Measurements from ENCODE around the gene MID1IP1.

DNA sequence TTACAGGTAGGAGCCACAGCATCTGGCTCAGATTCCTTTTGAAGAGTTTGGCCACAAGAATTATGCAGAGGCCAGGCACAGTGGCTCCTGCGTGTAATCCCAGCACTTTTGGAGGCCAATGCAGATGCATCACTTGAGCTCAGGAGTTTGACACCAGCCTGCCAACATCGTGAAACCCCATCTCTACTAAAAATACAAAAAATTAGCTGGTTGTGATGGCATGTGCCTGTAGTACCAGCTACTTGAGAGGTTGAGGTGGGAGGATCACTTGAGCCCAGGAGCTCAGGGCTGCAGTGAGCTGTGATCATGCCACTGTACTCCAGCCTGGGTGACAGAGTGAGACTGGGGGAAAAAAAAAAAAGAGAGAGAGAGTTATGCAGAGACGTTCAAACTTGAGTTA, 53.0 kb downstream of the MID1IP1 start:
- no peak for TF ChIP-seq EP300 (IDR thresholded peaks at IDR 0.05)
- TF ChIP-seq CTCF (IDR thresholded peaks at IDR 0.05) = no peak
- TF ChIP-seq POLR2A (IDR thresholded peaks at IDR 0.05) = no peak

Measured in ovary (tissue), 3 donors.